Omental fat pad (tissue), 4 donors: ENCODE measurements around the gene SDK1. TPM values are rescaled to one million over a fixed set of nuclear protein-coding genes. Genes with fewer than 3 reads are reported as not detected.

Experiments
- ATAC-seq: fragments of 150-250 bp; one replicate; pipeline ENCODE4 v1.9.1; 2016; ENCODE audit warnings: mild to moderate bottlenecking, moderate library complexity; ENCODE audit not compliant: low FRiP score
- DNase-seq: peaks from one replicate; pipeline ENCODE4 v3.0.0-alpha.2; 2019; ENCODE audit warnings: low spot score
- CTCF ChIP-seq, 3 donors: fragments of 450-650 bp; IDR thresholded peaks; one replicate each; pipeline ENCODE4 v1.5.1; 2016 to 2017; ENCODE audit warnings: antibody characterized with exemption in 3 of 3, mild to moderate bottlenecking in 3 of 3, moderate library complexity in 2 of 3
- total RNA-seq, 4 donors: library from RNA; depleted of rRNA; stranded (reverse); fragments of >200 nt; gene quantifications; one replicate each; pipeline ENCODE4 v1.1.0, GENCODE V29; 2016

The SDK1 gene
- total RNA-seq, 4 donors from 2014 or later, result 2.5 to 14.7 (median 5.4) TPM

- no peak for ATAC-seq
- no peak for TF ChIP-seq CTCF (IDR thresholded peaks at IDR 0.05)
- no peak for DNase-seq
Measured at GRCh38 chr7:4102231-4102841, 801.3 kb downstream of the SDK1 start.

DNA sequence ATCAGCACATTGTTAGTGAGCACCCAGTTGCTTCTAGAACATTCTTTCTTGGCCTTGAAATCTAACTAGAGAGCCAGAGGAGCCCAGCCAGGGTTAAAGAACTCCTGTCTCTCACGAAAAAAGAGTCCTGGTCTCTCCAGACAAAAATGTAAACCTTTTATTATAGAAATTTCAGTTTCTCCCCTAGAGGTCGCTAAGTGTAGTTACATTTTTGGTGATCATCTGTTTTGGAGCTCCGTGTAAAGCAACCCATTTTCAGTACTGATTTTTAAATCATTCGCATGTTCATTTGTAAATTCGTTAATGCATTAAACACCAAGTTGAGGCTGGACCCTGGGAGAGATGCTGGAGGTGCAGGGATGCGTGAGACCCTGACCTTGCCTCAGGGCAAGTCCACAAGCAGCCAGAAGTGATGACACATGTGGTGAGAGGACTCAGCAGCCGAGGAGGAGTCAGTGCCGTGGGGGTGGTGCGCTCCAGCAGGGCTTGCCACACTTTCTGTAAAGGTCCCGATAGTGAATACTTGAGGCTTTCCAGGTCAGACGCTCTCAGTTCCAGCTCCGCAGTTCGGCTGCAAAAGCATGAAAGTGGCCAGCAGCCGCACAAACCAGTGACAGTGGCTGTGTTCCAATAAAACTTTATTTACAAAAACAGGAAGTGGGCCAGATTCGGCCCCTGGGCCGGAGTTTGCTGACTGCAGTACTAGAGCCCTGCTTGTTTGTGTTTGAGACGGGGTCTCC lies 802.5 kb downstream of the SDK1 start:
- ATAC-seq, result no peak
- DNase-seq, result no peak
- no peak for TF ChIP-seq CTCF (IDR thresholded peaks at IDR 0.05)

GRCh38 chr7:4107839-4108238 lies 806.8 kb downstream of the SDK1 start:
- no peak for DNase-seq
- ATAC-seq, result no peak
- no peak for TF ChIP-seq CTCF (IDR thresholded peaks at IDR 0.05)

- TF ChIP-seq CTCF (IDR thresholded peaks at IDR 0.05), result no peak
- DNase-seq (no peak), ATAC-seq (no peak)
Measured at GRCh38 chr7:4108951-4109350, 807.9 kb downstream of the SDK1 start.

GRCh38 chr7:4109481-4110110 lies 808.5 kb downstream of the SDK1 start:
- DNase-seq, result no peak
- no peak for ATAC-seq
- TF ChIP-seq CTCF (IDR thresholded peaks at IDR 0.05), result no peak

DNA sequence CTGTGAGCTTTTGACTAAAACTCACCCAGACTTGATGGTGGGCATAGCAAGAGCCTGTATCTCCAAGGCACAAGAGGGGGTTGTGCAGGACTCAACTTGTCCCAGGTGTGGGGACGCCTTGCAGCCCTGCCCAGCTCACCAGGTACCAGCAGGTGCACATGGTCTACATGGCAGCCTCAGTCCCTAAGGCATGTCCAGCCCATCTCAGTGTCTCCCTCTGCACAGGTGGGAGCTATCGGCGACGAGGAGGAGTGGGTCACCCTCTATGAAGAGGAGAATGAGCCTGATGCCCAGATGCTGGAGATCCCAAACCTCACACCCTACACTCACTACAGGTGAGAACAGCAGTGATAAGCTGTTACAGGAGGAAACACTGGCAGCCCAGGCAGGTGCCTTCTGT lies 809.4 kb downstream of the SDK1 start:
- no peak for DNase-seq
- TF ChIP-seq CTCF (IDR thresholded peaks at IDR 0.05), result no peak
- ATAC-seq, result no peak
